IMR-90 (cell line): ENCODE data around the gene RAB34. TPM values are rescaled to one million over a fixed set of nuclear protein-coding genes. Genes with fewer than 3 reads are reported as not detected.
A peak's percentile ranks its signal among the peaks of the same experiment; 100 is the strongest.

Source experiments
- ATAC-seq: fragments of 200-7000 bp; cut with Tn5 transposase; 2 replicates; pipeline ENCODE4 v1.9.1; 2020; ENCODE audit warnings: low read depth, mild to moderate bottlenecking, moderate library complexity
- BruUV-seq: library from RNA; stranded (reverse); fragments of 400-500 nt; replicated peaks from 2 replicates; lab custom pipeline; 2021; lab: Mats Ljungman, UMichigan
- CTCF ChIA-PET: fragments of 300-600 bp; formaldehyde crosslinking; extraction: SDS; loops from one replicate; lab custom pipeline; 2021; ENCODE audit warnings: antibody characterized with exemption; lab: Yijun Ruan, JAX
- POLR2A ChIA-PET: fragments of 300-600 bp; sonication (Branson Sonifier 250); formaldehyde crosslinking; loops from one replicate; lab custom pipeline; 2022; ENCODE audit warnings: antibody characterized with exemption; ENCODE audit not compliant: unreplicated experiment; lab: Charles Lee
- DNase-seq: peaks from one replicate; pipeline ENCODE4 v3.0.0; 2013
- H2AFZ ChIP-seq: replicated peaks from 2 replicates; pipeline ENCODE3; 2013; ENCODE audit warnings: low read length, mild to moderate bottlenecking; ENCODE audit not compliant: poor library complexity
- H2AK5ac ChIP-seq: 2 replicates; pipeline ENCODE4 v1.6.1; 2013; ENCODE audit warnings: low read depth, low read length, inconsistent platforms
- H2AK9ac ChIP-seq: replicated peaks from 2 replicates; pipeline ENCODE3; 2013; ENCODE audit warnings: mild to moderate bottlenecking, low read depth, low read length, moderate library complexity; ENCODE audit not compliant: poor library complexity
- H2BK120ac ChIP-seq: 2 replicates; pipeline ENCODE4 v1.6.1; 2013; ENCODE audit warnings: low read depth, low read length, inconsistent platforms
- H2BK15ac ChIP-seq: 3 replicates; pipeline ENCODE4 v1.6.1; 2013; ENCODE audit warnings: low read depth, low read length, inconsistent platforms
- H2BK20ac ChIP-seq: 2 replicates; pipeline ENCODE4 v1.6.1; 2013; ENCODE audit warnings: low read depth, mild to moderate bottlenecking, inconsistent platforms, low read length, moderate library complexity
- H2BK5ac ChIP-seq: 2 replicates; pipeline ENCODE4 v1.6.1; 2013; ENCODE audit warnings: mild to moderate bottlenecking, low read depth, low read length, inconsistent platforms; ENCODE audit not compliant: poor library complexity, severe bottlenecking
- H3K14ac ChIP-seq: replicated peaks from 2 replicates; pipeline ENCODE4 v1.6.1; 2013; ENCODE audit warnings: low read depth, low read length, inconsistent platforms
- H3K18ac ChIP-seq: 2 replicates; pipeline ENCODE4 v1.6.1; 2013; ENCODE audit warnings: low read depth, low read length, control low read depth
- H3K23ac ChIP-seq: 2 replicates; pipeline ENCODE4 v1.6.1; 2013; ENCODE audit warnings: low read depth, low read length, inconsistent platforms
- H3K27ac ChIP-seq: 2 replicates; pipeline ENCODE4 v1.5.1; 2013; ENCODE audit warnings: mild to moderate bottlenecking, control low read depth, low read length; ENCODE audit not compliant: insufficient read depth
- H3K27me3 ChIP-seq: 2 replicates; pipeline ENCODE4 v1.6.1; 2013; ENCODE audit warnings: low read length; ENCODE audit not compliant: control insufficient read depth, insufficient read depth
- H3K36me3 ChIP-seq: 2 replicates; pipeline ENCODE4 v1.6.1; 2013; ENCODE audit warnings: low read length, mixed read lengths; ENCODE audit not compliant: control insufficient read depth, insufficient read depth
- H3K4ac ChIP-seq: 2 replicates; pipeline ENCODE4 v1.6.1; 2013; ENCODE audit warnings: low read depth, low read length, inconsistent platforms
- H3K4me1 ChIP-seq: 2 replicates; pipeline ENCODE4 v1.6.1; 2013; ENCODE audit warnings: low read length, mixed read lengths; ENCODE audit not compliant: control insufficient read depth, insufficient read depth
- H3K4me2 ChIP-seq: 2 replicates; pipeline ENCODE4 v1.6.1; 2013; ENCODE audit warnings: low read depth, mild to moderate bottlenecking, control low read depth, low read length, moderate library complexity
- H3K4me3 ChIP-seq: 2 replicates; pipeline ENCODE4 v1.5.1; 2013; ENCODE audit warnings: low read depth, mild to moderate bottlenecking, control low read depth, low read length, moderate library complexity; ENCODE audit not compliant: insufficient read depth
- H3K56ac ChIP-seq: 2 replicates; pipeline ENCODE4 v1.6.1; 2013; ENCODE audit warnings: low read length, inconsistent platforms; ENCODE audit not compliant: insufficient read depth; ENCODE audit errors: extremely low read depth
- H3K79me1 ChIP-seq, 2 experiments: 2 replicates each; pipeline ENCODE4 v1.6.1; 2013; ENCODE audit warnings: low read length in 2 of 2, inconsistent platforms in 1 of 2, low read depth in 1 of 2
- H3K9ac ChIP-seq: 2 replicates; pipeline ENCODE4 v1.6.1; 2013; ENCODE audit warnings: low read depth, low read length, control low read depth
- H3K9me1 ChIP-seq: 2 replicates; pipeline ENCODE4 v1.6.1; 2013; ENCODE audit warnings: low read length, inconsistent platforms; ENCODE audit not compliant: insufficient read depth
- H3K9me3 ChIP-seq: 2 replicates; pipeline ENCODE4 v1.6.1; 2013; ENCODE audit warnings: low read length; ENCODE audit not compliant: control insufficient read depth, insufficient read depth
- H4K20me1 ChIP-seq: 2 replicates; pipeline ENCODE4 v1.6.1; 2013; ENCODE audit warnings: low read length, inconsistent platforms; ENCODE audit not compliant: insufficient read depth
- H4K5ac ChIP-seq: 2 replicates; pipeline ENCODE4 v1.6.1; 2013; ENCODE audit warnings: mild to moderate bottlenecking, low read depth, low read length, control low read depth
- H4K8ac ChIP-seq, 2 experiments: 2 replicates each; pipeline ENCODE4 v1.6.1; 2013; ENCODE audit warnings: low read depth in 2 of 2, low read length in 2 of 2, control low read depth in 1 of 2, inconsistent platforms in 1 of 2
- H4K91ac ChIP-seq: 2 replicates; pipeline ENCODE4 v1.6.1; 2013; ENCODE audit warnings: low read depth, low read length, inconsistent platforms; ENCODE audit not compliant: insufficient read depth
- CEBPB ChIP-seq: IDR thresholded peaks from 2 replicates; pipeline ENCODE4 v1.6.1; 2012; ENCODE audit warnings: low read depth, low read length, improper control_type of control experiment
- CHD1 ChIP-seq: IDR thresholded peaks from 2 replicates; pipeline ENCODE4 v1.6.1; 2012; ENCODE audit warnings: low read depth, low read length, improper control_type of control experiment
- MAFK ChIP-seq: IDR thresholded peaks from 2 replicates; pipeline ENCODE4 v1.6.1; 2012; ENCODE audit warnings: low read depth, low read length, improper control_type of control experiment
- MAZ ChIP-seq: IDR thresholded peaks from 2 replicates; pipeline ENCODE4 v1.6.1; 2012; ENCODE audit warnings: low read depth, mild to moderate bottlenecking, low read length, improper control_type of control experiment, moderate library complexity, borderline replicate concordance
- NFE2L2 ChIP-seq: fragments of 150-350 bp; IDR thresholded peaks from 2 replicates; pipeline ENCODE4 v1.6.1; 2016; ENCODE audit warnings: low read depth, mild to moderate bottlenecking, low read length
- POLR2A ChIP-seq: IDR thresholded peaks from 2 replicates; pipeline ENCODE4 v1.6.1; 2012; ENCODE audit warnings: mild to moderate bottlenecking, low read depth, low read length
- RAD21 ChIP-seq: IDR thresholded peaks from 2 replicates; pipeline ENCODE4 v1.6.1; 2012; ENCODE audit warnings: low read length, improper control_type of control experiment
- RFX5 ChIP-seq: IDR thresholded peaks from 2 replicates; pipeline ENCODE4 v1.8.0; 2012; ENCODE audit warnings: low read depth, mild to moderate bottlenecking, low read length, moderate library complexity
- SMC3 ChIP-seq: fragments of 150-350 bp; IDR thresholded peaks from 2 replicates; pipeline ENCODE4 v1.6.1; 2016; ENCODE audit warnings: low read depth, mild to moderate bottlenecking, antibody characterized with exemption, low read length, moderate library complexity
- WGBS, 2 experiments: methylation state at CpG; one replicate each; pipeline versions ENCODE4 v1.1.5 to v1.1.7; 2013; ENCODE audit warnings: missing lambda C conversion rate in 2 of 2; ENCODE audit not compliant: insufficient read length in 1 of 2; ENCODE audit errors: extremely low coverage in 2 of 2; 5-methylcytosine and 5-hydroxymethylcytosine counted together
- dilution Hi-C: fragments of 300-500 bp; cut with HindIII; formaldehyde crosslinking; loops from one replicate; pipeline ENCODE4 v1.14.3; 2018; ENCODE audit warnings: low sequenced_read_pairs; ENCODE audit not compliant: unreplicated experiment
- in situ Hi-C: fragments of 300-500 bp; cut with MboI; formaldehyde crosslinking; loops from 3 replicates; pipeline ENCODE4 v1.14.3; 2019; ENCODE audit warnings: low sequenced_read_pairs, inconsistent platforms, mixed read lengths
- intact Hi-C: fragments of 100-400 bp; cut with micrococcal nuclease; formaldehyde crosslinking; loops from 2 replicates; pipeline ENCODE4 v1.10.0; 2022
- polyA plus RNA-seq, 3 experiments: library from polyadenylated mRNA; depleted of rRNA; stranded (reverse); fragments of >200 nt; gene quantifications; 2 replicates each; pipeline ENCODE4 v1.2.3, GENCODE V29; 2012; ENCODE audit warnings: low replicate concordance in 1 of 3
- total RNA-seq: library from RNA; depleted of rRNA; stranded (reverse); fragments of >200 nt; gene quantifications from 2 replicates; pipeline ENCODE4 v1.2.3, GENCODE V29; 2012

RAB34 gene
- total and polyA plus RNA-seq, 2 of the 4 experiments (the other 2 are of a cell fraction): 351 to 387 TPM

DNA sequence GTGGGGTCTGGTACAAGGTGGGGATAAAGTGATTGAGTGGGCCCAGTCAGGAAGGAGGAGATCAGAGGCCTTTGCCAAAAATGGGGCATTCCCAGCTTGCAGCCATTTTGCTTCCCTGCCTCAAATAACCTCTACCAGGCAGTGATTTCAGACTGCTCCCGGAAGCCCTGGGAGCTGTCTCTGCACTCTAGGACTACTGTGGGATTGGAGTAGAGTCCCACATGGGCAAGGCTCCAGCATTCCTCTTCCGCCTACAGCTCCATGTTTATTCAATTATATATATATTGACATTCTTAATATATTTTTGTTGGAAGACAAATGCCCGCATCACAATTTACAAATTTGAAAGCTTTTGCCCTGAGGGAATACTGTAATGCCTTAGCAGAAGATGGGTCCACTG, 42.2 kb downstream of the RAB34 start:
- WGBS, 2 experiments: no CpG with 5 or more reads among the region's 3 CpGs
- Histone ChIP-seq H4K5ac (no peak overlapping the region), H3K14ac (no peak overlapping the region), H3K36me3 (peaks cover 73% of the 10 kb centered on the region), H4K91ac (no peak overlapping the region), H2AK5ac (no peak overlapping the region), H4K8ac (no peak overlapping the region), H3K9me3 (no peaks in the 10 kb centered on the region), H2BK20ac (no peak overlapping the region), H3K79me1 (peaks cover 11 to 29% of the 10 kb centered on the region in 2 experiments), H3K9me1 (peaks cover 3% of the 10 kb centered on the region; the same call in 1 of the 2 replicates), H3K27me3 (no peaks in the 10 kb centered on the region), H3K9ac (no peak overlapping the region), H3K18ac (no peak overlapping the region), H3K23ac (no peak overlapping the region), H4K20me1 (peaks cover 3% of the 10 kb centered on the region), H3K4me1 (no peaks in the 10 kb centered on the region), H2BK120ac (no peak overlapping the region), H3K4ac (no peak overlapping the region), H3K27ac (no peak overlapping the region), H3K4me2 (no peak overlapping the region), H3K4me3 (no peak overlapping the region), H2BK5ac (no peak overlapping the region), H2BK15ac (no peak overlapping the region), H2AFZ (no peak overlapping the region), H2AK9ac (no peak overlapping the region), H3K56ac (no peak overlapping the region)
- dilution Hi-C loops (no loop called here), in situ Hi-C loops (no loop called here), intact Hi-C loops (no loop called here)
- ChIA-PET POLR2A (no interaction called here), CTCF (interaction anchor here (0.6 to 1.5 kb wide), 2 partner anchors 8 to 28 kb away, joined by 3 to 4 read pairs; no protein-coding TSS in a partner anchor)
- ATAC-seq (peak; percentile 91), DNase-seq (peak; percentile 52)
- no TSS peak for BruUV-seq
- TF ChIP-seq RFX5: no peak
- TF ChIP-seq NFE2L2: no peak
- no peak for TF ChIP-seq MAFK
- no peak for TF ChIP-seq SMC3
- no peak for TF ChIP-seq CHD1
- no peak for TF ChIP-seq MAZ
- no peak for TF ChIP-seq CEBPB
- no peak for TF ChIP-seq RAD21
- TF ChIP-seq POLR2A: no peak
